ENCODE measurements around the gene TCF7L1.
"Not testable (repeated sequence)": the region's sequence is repeated elsewhere in the genome, so short reads cannot be mapped to it uniquely, and the experiment has no call there.

The TCF7L1 gene

DNA sequence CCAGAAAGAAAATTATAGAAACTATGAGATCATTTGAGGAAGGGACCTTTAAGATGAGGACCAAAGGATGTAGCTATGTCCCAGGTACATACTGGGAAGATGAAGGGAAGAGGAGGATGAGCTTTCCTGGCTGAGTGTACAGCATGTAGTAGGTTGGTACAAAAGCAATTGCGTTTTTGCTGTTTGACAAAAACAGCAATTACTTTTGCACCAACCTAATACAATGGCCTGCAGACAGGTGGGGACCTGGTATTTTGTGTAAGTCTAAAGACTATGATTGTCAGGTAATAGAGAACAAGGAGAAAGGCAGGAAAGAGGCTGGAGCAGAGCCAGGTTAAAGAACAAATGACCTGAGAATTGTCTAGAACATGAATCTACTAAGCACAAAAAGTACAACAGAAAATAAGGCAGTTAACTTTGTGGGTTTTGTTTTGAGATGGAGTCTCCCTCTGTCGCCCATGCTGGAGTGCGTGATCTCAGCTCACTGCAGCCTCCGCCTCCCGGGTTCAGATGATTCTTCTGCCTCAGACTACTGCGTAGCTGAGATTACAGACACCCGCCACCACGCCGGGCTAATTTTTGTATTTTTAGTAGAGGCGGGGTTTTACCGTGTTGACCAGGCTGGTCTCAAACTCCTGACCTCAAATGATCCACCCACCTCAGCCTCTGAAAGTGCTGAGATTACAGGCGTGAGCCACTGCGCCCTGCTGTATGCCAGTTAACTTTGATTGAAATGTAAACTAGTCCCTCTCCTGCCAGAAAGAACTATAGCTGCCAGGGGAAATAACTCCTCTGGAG lies 197.8 kb downstream of the TCF7L1 start:
- Histone ChIP-seq H3K9me3 (ENCODE audit: control insufficient read depth in 5 of 5, low read length in 5 of 5) (no peaks in the 10 kb centered on the region), H3K9ac (ENCODE audit: low read length in 5 of 5) (no peak overlapping the region), H3K4me3 (ENCODE audit: low read depth in 1 of 5, low read length in 5 of 5) (no peak overlapping the region), H3K36me3 (ENCODE audit: control insufficient read depth in 5 of 5, insufficient read depth in 5 of 5, low read length in 5 of 5) (no peaks in the 10 kb centered on the region), H3K4me1 (ENCODE audit: control insufficient read depth in 5 of 5, insufficient read depth in 5 of 5, low read length in 5 of 5) (peaks cover 8 to 21% (median 20%) of the 10 kb centered on the region in 5 donors), H3K27me3 (ENCODE audit: control insufficient read depth in 5 of 5, insufficient read depth in 4 of 5, low read length in 5 of 5) (no peaks in the 10 kb centered on the region), H3K27ac (ENCODE audit: low read depth, low read length) (no peak overlapping the region)

- not testable (repeated sequence) for H3K4me1 ChIP-seq (ENCODE audit: control insufficient read depth in 5 of 5, insufficient read depth in 5 of 5, low read length in 5 of 5); H3K27me3 ChIP-seq (ENCODE audit: control insufficient read depth in 5 of 5, insufficient read depth in 4 of 5, low read length in 5 of 5); H3K36me3 ChIP-seq (ENCODE audit: control insufficient read depth in 5 of 5, insufficient read depth in 5 of 5, low read length in 5 of 5); H3K4me3 ChIP-seq (ENCODE audit: low read depth in 1 of 5, low read length in 5 of 5); H3K27ac ChIP-seq (ENCODE audit: low read depth, low read length); H3K9me3 ChIP-seq (ENCODE audit: control insufficient read depth in 5 of 5, low read length in 5 of 5); H3K9ac ChIP-seq (ENCODE audit: low read length in 5 of 5)
Observed at GRCh38 chr2:85333877-85334276, 200.7 kb downstream of the TCF7L1 start.

DNA sequence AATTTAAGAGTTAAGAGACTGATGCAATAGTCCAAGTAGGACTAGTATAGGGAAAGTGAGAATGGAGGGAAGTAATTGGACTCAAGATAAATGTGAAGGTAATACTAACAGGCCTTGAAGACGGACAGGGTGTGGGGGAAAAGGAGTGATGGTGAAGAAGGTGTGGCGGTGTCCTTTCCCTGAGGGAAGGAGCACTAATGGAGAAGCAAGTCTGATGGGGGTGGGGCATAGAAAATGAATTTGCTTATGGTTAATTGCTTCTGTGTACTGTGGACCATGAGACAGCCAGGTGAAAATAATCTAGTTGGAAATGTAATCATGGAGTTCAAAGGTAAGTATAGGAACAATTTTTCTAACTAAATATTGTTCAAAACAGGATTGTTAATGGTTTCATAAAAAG lies 201.7 kb downstream of the TCF7L1 start:
- Histone ChIP-seq H3K4me1 (ENCODE audit: control insufficient read depth in 5 of 5, insufficient read depth in 5 of 5, low read length in 5 of 5) (no peaks in the 10 kb centered on the region), H3K27me3 (ENCODE audit: control insufficient read depth in 5 of 5, insufficient read depth in 4 of 5, low read length in 5 of 5) (no peaks in the 10 kb centered on the region), H3K9ac (ENCODE audit: low read length in 5 of 5) (no peak overlapping the region), H3K9me3 (ENCODE audit: control insufficient read depth in 5 of 5, low read length in 5 of 5) (no peaks in the 10 kb centered on the region), H3K4me3 (ENCODE audit: low read depth in 1 of 5, low read length in 5 of 5) (no peak overlapping the region), H3K27ac (ENCODE audit: low read depth, low read length) (no peak overlapping the region), H3K36me3 (ENCODE audit: control insufficient read depth in 5 of 5, insufficient read depth in 5 of 5, low read length in 5 of 5) (no peaks in the 10 kb centered on the region)

GRCh38 chr2:85340034-85340892 lies 207.1 kb downstream of the TCF7L1 start:
- H3K9ac ChIP-seq (ENCODE audit: low read length in 5 of 5) = no peak overlapping the region
- H3K27me3 ChIP-seq (ENCODE audit: control insufficient read depth in 5 of 5, insufficient read depth in 4 of 5, low read length in 5 of 5) = no peaks in the 10 kb centered on the region
- no peak overlapping the region for H3K4me3 ChIP-seq (ENCODE audit: low read depth in 1 of 5, low read length in 5 of 5)
- peaks cover 0 to 8% (median 0%) of the 10 kb centered on the region in 5 donors for H3K4me1 ChIP-seq (ENCODE audit: control insufficient read depth in 5 of 5, insufficient read depth in 5 of 5, low read length in 5 of 5)
- H3K9me3 ChIP-seq (ENCODE audit: control insufficient read depth in 5 of 5, low read length in 5 of 5) = no peaks in the 10 kb centered on the region
- peaks cover 0 to 38% (median 33%) of the 10 kb centered on the region in 5 donors for H3K36me3 ChIP-seq (ENCODE audit: control insufficient read depth in 5 of 5, insufficient read depth in 5 of 5, low read length in 5 of 5)
- H3K27ac ChIP-seq (ENCODE audit: low read depth, low read length) = no peak overlapping the region

DNA sequence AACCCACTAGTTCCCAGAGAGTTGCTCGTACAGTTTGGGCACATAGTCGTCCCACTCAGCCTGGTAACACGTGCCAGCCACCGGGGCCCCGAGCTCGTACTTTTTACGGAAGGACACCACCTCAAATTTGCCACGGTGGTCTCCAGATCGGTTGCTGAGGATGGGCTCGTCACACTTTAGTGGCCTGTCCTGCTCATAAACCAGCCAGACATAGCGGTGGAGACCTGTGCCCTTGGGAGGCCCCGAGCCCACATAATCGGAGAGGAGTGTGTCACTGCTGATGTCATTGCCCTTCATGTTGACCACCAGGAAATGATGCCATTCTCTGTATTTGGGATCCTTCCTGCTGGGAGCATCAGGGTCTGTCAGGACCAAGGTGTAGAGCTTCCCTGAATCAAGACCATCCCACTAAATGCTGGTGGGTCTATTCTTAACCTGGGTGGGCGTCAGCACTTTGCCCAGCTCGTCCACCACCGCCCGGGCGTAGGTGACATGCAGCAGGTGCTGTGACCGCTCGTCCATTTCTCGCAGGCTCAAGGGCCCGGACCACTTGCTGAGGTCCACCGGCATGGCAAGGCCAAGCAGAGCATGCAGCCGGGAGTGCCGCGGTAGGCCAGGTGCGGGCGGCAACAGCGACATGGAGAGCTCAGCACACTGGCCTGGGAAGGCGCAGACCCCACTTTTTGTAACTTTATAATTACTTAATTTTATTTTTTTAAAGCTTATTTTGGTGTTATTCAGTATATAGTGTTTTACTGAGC lies 208.3 kb downstream of the TCF7L1 start:
- no peak overlapping the region for H3K4me3 ChIP-seq (ENCODE audit: low read depth in 1 of 5, low read length in 5 of 5)
- H3K27ac ChIP-seq (ENCODE audit: low read depth, low read length) = no peak overlapping the region
- no peak overlapping the region for H3K9ac ChIP-seq (ENCODE audit: low read length in 5 of 5)
- peaks cover 0 to 50% (median 45%) of the 10 kb centered on the region in 5 donors for H3K36me3 ChIP-seq (ENCODE audit: control insufficient read depth in 5 of 5, insufficient read depth in 5 of 5, low read length in 5 of 5)
- H3K4me1 ChIP-seq (ENCODE audit: control insufficient read depth in 5 of 5, insufficient read depth in 5 of 5, low read length in 5 of 5) = peaks cover 0 to 16% (median 9%) of the 10 kb centered on the region in 5 donors
- no peaks in the 10 kb centered on the region for H3K9me3 ChIP-seq (ENCODE audit: control insufficient read depth in 5 of 5, low read length in 5 of 5)
- H3K27me3 ChIP-seq (ENCODE audit: control insufficient read depth in 5 of 5, insufficient read depth in 4 of 5, low read length in 5 of 5) = no peaks in the 10 kb centered on the region

- no peak overlapping the region for H3K4me3 ChIP-seq (ENCODE audit: low read depth in 1 of 5, low read length in 5 of 5)
- peaks cover 0 to 57% (median 51%) of the 10 kb centered on the region in 5 donors for H3K36me3 ChIP-seq (ENCODE audit: control insufficient read depth in 5 of 5, insufficient read depth in 5 of 5, low read length in 5 of 5)
- peaks cover 0 to 22% (median 10%) of the 10 kb centered on the region in 5 donors for H3K4me1 ChIP-seq (ENCODE audit: control insufficient read depth in 5 of 5, insufficient read depth in 5 of 5, low read length in 5 of 5)
- H3K27ac ChIP-seq (ENCODE audit: low read depth, low read length) = no peak overlapping the region
- H3K27me3 ChIP-seq (ENCODE audit: control insufficient read depth in 5 of 5, insufficient read depth in 4 of 5, low read length in 5 of 5) = no peaks in the 10 kb centered on the region
- no peaks in the 10 kb centered on the region for H3K9me3 ChIP-seq (ENCODE audit: control insufficient read depth in 5 of 5, low read length in 5 of 5)
- H3K9ac ChIP-seq (ENCODE audit: low read length in 5 of 5) = no peak overlapping the region
Observed at GRCh38 chr2:85342156-85342555, 209.0 kb downstream of the TCF7L1 start.

DNA sequence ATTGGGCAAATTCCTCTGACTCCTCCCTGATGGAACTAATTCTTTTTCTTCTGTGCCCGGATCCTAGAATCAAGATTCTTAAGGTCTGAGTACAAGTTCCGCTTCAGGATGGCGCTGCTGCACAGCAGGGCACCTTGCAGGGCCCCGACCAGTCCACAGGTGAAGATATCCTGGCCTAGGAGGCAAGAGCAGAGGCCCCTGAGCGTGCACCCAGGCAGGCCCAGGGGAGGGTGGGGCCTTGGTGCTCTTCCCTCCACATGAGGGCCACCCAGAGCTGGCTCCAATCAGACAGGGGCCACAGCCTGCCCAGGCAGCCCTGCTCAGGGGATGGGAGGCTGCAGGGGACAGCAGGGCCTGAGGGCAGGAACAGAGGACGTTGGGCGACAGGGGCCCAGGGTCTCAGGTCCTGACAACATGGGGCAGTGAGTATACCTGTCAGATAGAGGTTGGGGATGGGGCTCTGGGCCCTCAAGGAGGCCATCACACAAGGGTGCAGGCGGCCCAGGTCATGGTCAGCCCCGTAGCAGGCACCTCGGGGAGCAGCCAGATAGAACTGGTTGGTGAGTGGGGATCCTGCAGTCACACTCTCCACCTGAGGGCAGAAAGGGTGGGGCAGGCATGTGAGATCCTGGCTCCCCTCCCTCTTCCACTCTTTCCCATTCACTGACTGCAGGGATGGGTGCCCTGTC lies 210.2 kb downstream of the TCF7L1 start:
- Histone ChIP-seq H3K4me1 (ENCODE audit: control insufficient read depth in 5 of 5, insufficient read depth in 5 of 5, low read length in 5 of 5) (peaks cover 0 to 29% (median 12%) of the 10 kb centered on the region in 5 donors), H3K36me3 (ENCODE audit: control insufficient read depth in 5 of 5, insufficient read depth in 5 of 5, low read length in 5 of 5) (peaks cover 6 to 66% (median 58%) of the 10 kb centered on the region in 5 donors)
- H3K9me3 ChIP-seq (ENCODE audit: control insufficient read depth in 5 of 5, low read length in 5 of 5); H3K9ac ChIP-seq (ENCODE audit: low read length in 5 of 5); H3K4me3 ChIP-seq (ENCODE audit: low read depth in 1 of 5, low read length in 5 of 5); H3K27ac ChIP-seq (ENCODE audit: low read depth, low read length); H3K27me3 ChIP-seq (ENCODE audit: control insufficient read depth in 5 of 5, insufficient read depth in 4 of 5, low read length in 5 of 5): not testable (repeated sequence)

DNA sequence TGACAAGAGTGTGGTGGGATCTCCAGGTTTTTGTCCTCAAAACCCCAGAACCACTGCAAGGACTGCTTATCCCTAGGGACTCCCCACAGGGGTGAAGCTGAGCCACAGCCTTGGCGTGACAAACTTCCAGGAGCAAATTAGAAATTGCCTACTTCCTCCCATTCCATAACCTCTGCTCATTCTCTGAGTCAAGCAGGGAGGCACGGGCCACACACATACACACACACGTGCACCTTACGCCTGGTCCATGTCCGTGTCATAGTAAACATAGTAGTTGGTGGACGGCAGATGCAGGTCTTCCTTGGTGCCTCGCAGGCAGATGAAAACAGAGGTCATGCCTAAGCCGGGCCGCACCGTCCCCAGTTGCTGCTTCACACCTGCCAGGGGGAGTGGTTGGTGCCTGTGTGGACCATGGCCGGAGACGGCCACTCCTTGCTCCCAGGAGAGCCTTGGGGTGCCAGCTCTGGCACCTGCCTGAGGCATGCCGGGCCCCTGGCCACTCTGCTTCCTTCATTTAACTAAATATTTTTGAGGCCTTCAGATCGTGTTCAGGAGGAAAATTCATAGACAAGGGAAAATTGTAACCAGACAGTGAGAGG lies 211.3 kb downstream of the TCF7L1 start:
- no peaks in the 10 kb centered on the region for H3K27me3 ChIP-seq (ENCODE audit: control insufficient read depth in 5 of 5, insufficient read depth in 4 of 5, low read length in 5 of 5)
- peaks cover 6 to 73% (median 63%) of the 10 kb centered on the region in 5 donors for H3K36me3 ChIP-seq (ENCODE audit: control insufficient read depth in 5 of 5, insufficient read depth in 5 of 5, low read length in 5 of 5)
- no peak overlapping the region for H3K9ac ChIP-seq (ENCODE audit: low read length in 5 of 5)
- no peak overlapping the region for H3K27ac ChIP-seq (ENCODE audit: low read depth, low read length)
- peaks cover 0 to 35% (median 14%) of the 10 kb centered on the region in 5 donors for H3K4me1 ChIP-seq (ENCODE audit: control insufficient read depth in 5 of 5, insufficient read depth in 5 of 5, low read length in 5 of 5)
- H3K9me3 ChIP-seq (ENCODE audit: control insufficient read depth in 5 of 5, low read length in 5 of 5) = no peaks in the 10 kb centered on the region
- H3K4me3 ChIP-seq (ENCODE audit: low read depth in 1 of 5, low read length in 5 of 5) = no peak overlapping the region

DNA sequence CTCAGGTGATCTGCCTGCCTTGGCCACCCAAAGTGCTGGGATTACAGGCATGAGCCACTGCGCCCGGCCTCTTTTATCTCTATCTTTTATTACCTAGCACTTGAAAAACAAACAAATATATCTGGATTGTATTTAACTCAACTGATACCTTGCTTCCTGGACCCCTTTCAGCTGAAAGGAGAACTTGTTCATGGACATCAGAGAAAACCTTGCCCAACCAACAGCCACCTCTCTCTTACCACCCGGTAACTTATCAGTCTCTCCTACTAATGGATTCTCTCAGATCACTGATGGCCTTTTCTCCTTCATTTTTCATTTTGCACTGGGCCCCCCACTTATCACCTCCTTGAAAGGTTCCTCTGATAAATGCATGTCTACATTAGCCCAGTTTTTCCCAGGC lies 214.4 kb downstream of the TCF7L1 start:
- no peak overlapping the region for H3K27ac ChIP-seq (ENCODE audit: low read depth, low read length)
- H3K9ac ChIP-seq (ENCODE audit: low read length in 5 of 5) = no peak overlapping the region
- H3K27me3 ChIP-seq (ENCODE audit: control insufficient read depth in 5 of 5, insufficient read depth in 4 of 5, low read length in 5 of 5) = no peaks in the 10 kb centered on the region
- H3K9me3 ChIP-seq (ENCODE audit: control insufficient read depth in 5 of 5, low read length in 5 of 5) = no peaks in the 10 kb centered on the region
- H3K4me3 ChIP-seq (ENCODE audit: low read depth in 1 of 5, low read length in 5 of 5) = no peak overlapping the region
- H3K4me1 ChIP-seq (ENCODE audit: control insufficient read depth in 5 of 5, insufficient read depth in 5 of 5, low read length in 5 of 5) = peaks cover 0 to 64% (median 29%) of the 10 kb centered on the region in 5 donors
- H3K36me3 ChIP-seq (ENCODE audit: control insufficient read depth in 5 of 5, insufficient read depth in 5 of 5, low read length in 5 of 5) = peaks cover 6 to 86% (median 76%) of the 10 kb centered on the region in 5 donors
